Kidney epithelial cell (primary cell): ENCODE measurements around the gene ODF2L. TPM values are rescaled to one million over a fixed set of nuclear protein-coding genes. Genes with fewer than 3 reads are reported as not detected.

Experiments
- DNase-seq: peaks from one replicate; pipeline ENCODE4 v3.0.0-alpha.2; 2010; ENCODE audit warnings: low read depth
- H3K27me3 ChIP-seq: 2 replicates; pipeline ENCODE4 v1.6.0; 2011; ENCODE audit warnings: low read length; ENCODE audit not compliant: control insufficient read depth, insufficient read depth
- H3K36me3 ChIP-seq: 2 replicates; pipeline ENCODE4 v1.5.1; 2011; ENCODE audit warnings: low read length; ENCODE audit not compliant: control insufficient read depth, insufficient read depth
- H3K4me3 ChIP-seq: 2 replicates; pipeline ENCODE4 v1.5.1; 2011; ENCODE audit warnings: low read depth, mild to moderate bottlenecking, control low read depth, low read length
- total RNA-seq: library from RNA; depleted of rRNA; stranded (reverse); fragments of >200 nt; gene quantifications from 2 replicates; pipeline ENCODE4 v1.2.3, GENCODE V29; 2015
- TF ChIP-seq, protein P1 (sequence below): IDR thresholded peaks from 2 replicates; pipeline ENCODE4 v1.5.1; 2011; ENCODE audit warnings: mild to moderate bottlenecking, moderate library complexity, low read length, control low read depth, inconsistent platforms; ENCODE audit not compliant: insufficient read depth, poor library complexity, severe bottlenecking

ODF2L gene
- total RNA-seq, 1 donor from 2014 or later: 26.4 TPM

DNA sequence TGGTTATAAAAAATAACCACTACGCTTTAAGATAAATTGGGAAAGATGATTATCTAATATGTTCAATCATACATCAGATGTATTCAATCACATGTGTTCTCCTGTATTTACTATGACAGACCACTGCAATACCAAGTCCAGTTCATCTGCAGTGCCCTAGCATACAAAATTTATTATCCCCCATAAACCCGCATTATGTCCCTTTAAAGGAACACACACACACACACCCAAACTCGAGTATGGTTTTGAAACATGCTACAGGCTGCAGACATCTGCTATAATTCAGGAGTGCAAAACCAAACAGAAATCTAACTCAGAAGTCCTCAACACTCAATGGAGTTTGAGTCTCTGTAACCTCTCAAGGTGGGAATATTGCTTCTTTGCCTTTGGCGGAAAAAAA is 14.9 kb downstream of the ODF2L start:
- Histone ChIP-seq H3K27me3 (no peaks in the 10 kb centered on the region), H3K36me3 (peaks cover 2% of the 10 kb centered on the region), H3K4me3 (no peak overlapping the region)
- DNase-seq: no peak
- TF ChIP-seq, protein P1, sequence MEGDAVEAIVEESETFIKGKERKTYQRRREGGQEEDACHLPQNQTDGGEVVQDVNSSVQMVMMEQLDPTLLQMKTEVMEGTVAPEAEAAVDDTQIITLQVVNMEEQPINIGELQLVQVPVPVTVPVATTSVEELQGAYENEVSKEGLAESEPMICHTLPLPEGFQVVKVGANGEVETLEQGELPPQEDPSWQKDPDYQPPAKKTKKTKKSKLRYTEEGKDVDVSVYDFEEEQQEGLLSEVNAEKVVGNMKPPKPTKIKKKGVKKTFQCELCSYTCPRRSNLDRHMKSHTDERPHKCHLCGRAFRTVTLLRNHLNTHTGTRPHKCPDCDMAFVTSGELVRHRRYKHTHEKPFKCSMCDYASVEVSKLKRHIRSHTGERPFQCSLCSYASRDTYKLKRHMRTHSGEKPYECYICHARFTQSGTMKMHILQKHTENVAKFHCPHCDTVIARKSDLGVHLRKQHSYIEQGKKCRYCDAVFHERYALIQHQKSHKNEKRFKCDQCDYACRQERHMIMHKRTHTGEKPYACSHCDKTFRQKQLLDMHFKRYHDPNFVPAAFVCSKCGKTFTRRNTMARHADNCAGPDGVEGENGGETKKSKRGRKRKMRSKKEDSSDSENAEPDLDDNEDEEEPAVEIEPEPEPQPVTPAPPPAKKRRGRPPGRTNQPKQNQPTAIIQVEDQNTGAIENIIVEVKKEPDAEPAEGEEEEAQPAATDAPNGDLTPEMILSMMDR: no peak

DNA sequence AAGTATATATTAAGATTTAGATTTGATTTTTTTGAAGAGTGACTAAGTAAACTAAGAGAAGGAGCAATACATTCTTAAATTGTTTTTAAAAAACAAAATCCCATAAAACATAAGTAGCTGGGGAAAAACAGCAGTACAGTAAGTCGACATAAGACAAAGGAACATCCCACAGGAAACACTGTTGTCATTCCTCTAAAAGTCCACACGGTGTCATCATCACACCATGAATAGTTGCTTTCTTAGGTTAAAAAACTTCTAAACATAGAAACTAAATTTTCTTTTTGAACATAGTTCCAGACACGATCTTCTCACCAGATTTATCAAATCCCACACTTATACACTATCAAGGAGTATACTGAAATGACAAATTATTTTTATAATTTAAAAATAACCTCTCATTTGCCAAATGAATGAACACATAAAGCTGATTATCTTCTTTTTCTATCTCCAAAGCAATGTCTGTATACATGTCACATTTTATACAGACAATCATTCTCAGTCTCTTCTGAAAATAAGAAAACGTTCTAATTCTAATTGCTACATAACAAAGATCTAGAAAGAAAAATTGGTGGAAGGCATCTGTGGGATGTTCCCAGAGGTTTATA is 15.8 kb downstream of the ODF2L start:
- Histone ChIP-seq H3K27me3 (no peaks in the 10 kb centered on the region), H3K4me3 (no peak overlapping the region)
- peak; percentile 32 for DNase-seq

DNA sequence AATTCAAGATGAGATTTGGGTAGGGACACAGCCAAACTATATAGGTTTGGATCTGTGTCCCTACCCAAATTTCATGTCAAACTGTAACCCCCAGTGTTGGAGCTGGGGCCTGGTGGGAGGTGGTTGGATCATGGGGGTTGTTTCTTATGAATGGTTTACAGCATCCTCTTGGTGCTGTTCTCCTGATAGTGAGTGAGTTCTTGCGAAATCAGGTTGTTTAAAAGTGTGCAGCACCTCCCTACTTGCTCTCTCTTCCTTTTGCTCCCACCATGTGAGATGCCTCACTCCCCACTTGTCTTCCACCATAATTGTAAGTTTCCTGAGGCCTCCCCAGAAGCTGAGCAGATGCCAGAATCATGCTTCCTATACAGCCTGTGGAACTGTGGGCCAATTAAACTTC is 17.3 kb downstream of the ODF2L start:
- no peak overlapping the region for H3K4me3 ChIP-seq
- peaks cover 2% of the 10 kb centered on the region for H3K36me3 ChIP-seq
- H3K27me3 ChIP-seq: no peaks in the 10 kb centered on the region
- DNase-seq: no peak
- TF ChIP-seq, protein P1: no peak

More for the DNA sequence above, 15.8 kb downstream of the ODF2L start:
- peaks cover 2% of the 10 kb centered on the region for H3K36me3 ChIP-seq
- TF ChIP-seq, protein P1: peak; percentile 57

DNA sequence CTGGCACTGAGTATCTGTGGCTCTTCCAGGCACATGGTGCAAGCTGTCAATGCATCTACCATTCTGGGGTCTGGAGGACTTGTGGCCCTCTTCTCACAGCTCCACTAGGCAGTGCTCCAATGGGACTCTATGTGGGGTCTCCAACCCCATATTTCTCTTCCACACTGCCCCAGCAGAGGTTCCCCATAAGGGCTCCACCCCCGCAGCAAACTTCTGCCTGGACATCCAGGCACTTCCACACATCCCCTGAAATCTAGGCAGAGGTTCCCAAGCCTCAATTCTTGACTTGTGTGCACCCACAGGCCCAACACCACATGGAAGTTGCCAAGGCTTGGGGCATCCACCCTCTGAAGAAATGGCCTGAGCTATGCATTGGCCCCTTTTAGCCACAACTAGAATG is 18.8 kb downstream of the ODF2L start:
- TF ChIP-seq, protein P1: no peak
- Histone ChIP-seq H3K36me3 (peaks cover 2% of the 10 kb centered on the region), H3K27me3 (no peaks in the 10 kb centered on the region)

DNA sequence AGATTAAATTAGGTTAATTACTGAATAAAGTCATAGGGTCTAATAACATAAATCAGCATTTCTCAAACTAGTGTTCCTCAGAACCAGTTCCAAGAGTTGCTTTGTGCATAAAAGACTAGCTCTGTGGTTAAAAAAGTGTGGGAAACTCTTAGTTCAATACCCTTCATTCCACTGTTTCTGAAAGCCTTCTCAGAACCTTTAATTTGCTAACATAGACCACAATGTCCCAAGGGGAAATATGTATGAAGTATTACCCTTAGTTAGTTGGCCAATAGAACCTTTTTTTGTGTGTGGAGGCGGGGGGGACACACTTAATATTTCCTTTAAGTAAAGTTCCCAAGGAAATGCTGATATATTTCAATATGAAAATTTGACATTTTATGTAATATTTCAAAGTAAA is 20.4 kb downstream of the ODF2L start:
- Histone ChIP-seq H3K4me3 (no peak overlapping the region), H3K36me3 (peaks cover 2% of the 10 kb centered on the region), H3K27me3 (no peaks in the 10 kb centered on the region)
- no peak for DNase-seq
- TF ChIP-seq, protein P1: no peak

More for the DNA sequence above, 18.8 kb downstream of the ODF2L start:
- H3K4me3 ChIP-seq: no peak overlapping the region
- no peak for DNase-seq

DNA sequence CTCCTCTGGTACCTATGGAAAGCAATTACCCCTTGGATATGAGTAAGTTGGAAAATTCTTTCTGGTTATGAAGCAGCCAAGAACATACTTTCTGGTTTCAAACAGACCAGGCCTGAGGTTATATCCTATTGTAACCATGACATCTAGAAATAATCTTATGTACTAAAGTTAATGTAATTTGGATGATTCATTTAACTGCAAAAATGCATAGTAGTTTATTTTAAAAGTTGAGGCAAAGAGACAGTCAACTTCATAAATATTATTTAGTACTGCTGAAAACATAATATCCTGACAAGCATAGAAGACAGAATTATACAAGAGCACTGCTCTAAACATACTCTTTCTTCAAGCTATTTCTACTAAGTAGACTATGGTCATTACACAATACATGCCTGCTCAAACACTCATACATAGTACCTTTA is 25.5 kb downstream of the ODF2L start:
- DNase-seq: no peak
- Histone ChIP-seq H3K36me3 (no peaks in the 10 kb centered on the region), H3K4me3 (no peak overlapping the region), H3K27me3 (no peaks in the 10 kb centered on the region)
- TF ChIP-seq, protein P1: no peak
